ENCODE results near the gene RARRES1.

Gene RARRES1

DNA sequence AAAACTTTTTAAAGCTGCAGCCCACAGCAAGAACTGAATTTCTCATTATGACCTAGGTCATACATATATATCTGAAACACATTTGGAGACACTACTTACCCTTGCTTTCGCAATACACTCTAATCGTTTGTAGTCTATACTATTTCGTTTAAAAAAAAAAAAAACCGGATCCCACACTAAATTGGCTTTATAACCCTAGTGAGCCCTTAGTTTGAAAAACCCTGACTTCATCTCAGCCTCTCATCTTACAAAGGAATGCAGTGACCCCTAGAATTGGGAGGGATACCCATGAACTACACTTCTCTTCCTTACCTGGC lies 4.2 kb downstream of the RARRES1 start:
- TF ChIP-seq, protein P1, sequence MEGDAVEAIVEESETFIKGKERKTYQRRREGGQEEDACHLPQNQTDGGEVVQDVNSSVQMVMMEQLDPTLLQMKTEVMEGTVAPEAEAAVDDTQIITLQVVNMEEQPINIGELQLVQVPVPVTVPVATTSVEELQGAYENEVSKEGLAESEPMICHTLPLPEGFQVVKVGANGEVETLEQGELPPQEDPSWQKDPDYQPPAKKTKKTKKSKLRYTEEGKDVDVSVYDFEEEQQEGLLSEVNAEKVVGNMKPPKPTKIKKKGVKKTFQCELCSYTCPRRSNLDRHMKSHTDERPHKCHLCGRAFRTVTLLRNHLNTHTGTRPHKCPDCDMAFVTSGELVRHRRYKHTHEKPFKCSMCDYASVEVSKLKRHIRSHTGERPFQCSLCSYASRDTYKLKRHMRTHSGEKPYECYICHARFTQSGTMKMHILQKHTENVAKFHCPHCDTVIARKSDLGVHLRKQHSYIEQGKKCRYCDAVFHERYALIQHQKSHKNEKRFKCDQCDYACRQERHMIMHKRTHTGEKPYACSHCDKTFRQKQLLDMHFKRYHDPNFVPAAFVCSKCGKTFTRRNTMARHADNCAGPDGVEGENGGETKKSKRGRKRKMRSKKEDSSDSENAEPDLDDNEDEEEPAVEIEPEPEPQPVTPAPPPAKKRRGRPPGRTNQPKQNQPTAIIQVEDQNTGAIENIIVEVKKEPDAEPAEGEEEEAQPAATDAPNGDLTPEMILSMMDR (IDR thresholded peaks at IDR 0.05): no peak

DNA sequence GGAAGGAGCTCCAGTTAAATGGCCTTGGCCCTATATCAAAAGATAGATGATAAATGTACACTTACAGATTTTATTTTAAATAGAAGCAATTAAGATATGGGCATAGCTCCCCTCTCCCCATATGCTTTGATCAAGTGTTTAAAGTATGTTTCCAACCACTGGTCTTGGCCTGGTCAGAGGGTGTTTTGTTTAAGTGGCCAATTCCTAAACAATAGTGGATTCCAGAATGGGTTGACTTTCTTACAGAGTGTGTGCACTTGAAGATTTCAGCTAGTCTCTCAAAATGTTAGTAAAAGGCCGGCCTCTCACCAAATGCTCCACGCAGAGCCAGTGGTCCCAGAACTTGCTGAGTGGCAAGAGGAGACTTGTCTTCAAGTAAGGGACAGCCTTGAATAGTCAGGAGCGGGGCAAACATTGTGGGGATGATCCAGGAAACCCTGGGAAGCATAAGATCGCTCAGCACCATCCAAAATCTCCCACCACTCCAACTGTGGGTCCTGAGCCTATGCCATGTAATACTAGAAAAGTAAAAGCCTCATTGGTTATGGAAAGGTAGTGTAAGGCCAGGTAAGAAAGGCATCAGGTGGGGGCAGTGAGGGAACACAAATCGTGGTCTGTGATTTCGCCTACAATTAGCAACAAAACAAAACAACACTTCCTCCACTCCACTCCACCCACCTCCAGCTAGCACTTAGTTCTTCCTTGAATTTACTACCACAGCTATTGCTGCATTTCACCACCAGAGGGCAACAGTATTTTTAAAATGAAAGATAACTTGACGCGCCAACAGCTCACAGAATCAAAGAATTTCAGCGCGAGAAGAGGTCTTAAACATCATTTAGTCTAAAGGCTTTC lies 4.8 kb downstream of the RARRES1 start:
- TF ChIP-seq, protein P1 (IDR thresholded peaks at IDR 0.05): peak; percentile 87

DNA sequence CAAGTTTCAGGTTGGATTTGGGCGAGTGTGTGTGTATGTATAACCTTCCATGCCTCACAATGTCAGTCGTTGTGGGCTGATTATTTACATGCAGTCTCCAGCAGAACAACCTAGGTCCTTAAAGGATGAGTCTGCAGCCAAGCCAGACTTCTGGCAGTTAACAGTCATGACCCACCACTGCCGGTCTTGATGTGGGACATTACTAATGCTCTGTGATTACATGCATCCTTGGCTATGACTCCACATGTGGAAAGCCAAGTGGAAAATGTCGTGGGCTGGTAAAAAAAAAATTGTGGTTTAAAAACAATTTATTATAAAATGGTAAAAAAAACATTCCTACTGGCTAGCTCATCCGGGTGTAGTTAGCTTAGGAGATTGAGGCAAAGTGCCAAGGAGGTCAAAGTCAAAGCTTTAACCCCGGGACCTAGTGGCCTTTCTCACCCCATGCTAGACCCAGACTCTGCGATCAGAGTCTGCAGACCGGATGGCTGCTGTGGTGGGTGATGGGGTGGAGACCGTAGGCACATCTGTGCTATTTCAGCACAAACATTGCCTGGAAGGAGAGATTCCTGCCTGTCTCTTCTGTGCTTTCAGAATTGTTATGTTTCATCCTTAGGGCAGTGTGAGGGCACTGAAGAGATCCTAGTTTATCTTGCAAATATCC lies 6.8 kb downstream of the RARRES1 start:
- TF ChIP-seq, protein P1 (IDR thresholded peaks at IDR 0.05): no peak

DNA sequence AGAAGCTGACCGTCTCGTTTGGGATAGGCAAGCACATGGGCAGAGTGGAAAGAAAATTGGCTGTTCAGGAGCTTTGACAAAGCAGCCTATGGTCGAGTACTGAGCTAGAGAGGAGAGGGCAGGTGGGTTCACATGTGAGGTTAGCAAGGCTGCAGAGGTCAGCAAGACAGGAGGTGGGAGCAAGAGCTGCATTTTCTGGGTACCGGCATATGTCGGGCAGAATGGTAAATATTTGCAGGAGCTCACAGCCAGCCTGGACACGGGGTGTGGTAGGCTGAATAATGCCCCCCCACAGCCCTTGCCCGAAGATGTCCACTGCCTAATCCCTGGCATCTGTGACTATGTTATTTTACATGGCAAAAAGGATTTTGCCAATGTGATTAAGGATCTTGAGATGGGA lies 8.3 kb downstream of the RARRES1 start:
- TF ChIP-seq, protein P1 (IDR thresholded peaks at IDR 0.05): no peak

DNA sequence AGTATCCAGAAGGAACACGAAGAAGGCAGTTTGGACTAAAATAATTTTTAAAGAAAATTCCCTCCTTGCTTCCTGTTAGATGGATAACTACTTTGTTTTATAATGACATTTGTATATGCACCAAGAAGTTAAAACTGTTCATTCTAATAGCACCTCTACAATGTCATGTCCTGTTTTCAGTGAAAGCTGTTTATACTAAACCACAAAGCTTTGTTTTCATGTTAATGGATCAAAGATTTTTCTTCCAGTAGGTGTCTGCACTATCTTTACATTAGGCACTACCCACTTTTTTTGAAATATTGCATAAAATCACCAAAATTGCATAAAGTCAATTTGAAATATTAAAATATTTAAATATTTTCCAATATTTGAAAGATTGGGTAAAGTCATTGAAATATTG lies 10.1 kb downstream of the RARRES1 start:
- TF ChIP-seq, protein P1 (IDR thresholded peaks at IDR 0.05): no peak

DNA sequence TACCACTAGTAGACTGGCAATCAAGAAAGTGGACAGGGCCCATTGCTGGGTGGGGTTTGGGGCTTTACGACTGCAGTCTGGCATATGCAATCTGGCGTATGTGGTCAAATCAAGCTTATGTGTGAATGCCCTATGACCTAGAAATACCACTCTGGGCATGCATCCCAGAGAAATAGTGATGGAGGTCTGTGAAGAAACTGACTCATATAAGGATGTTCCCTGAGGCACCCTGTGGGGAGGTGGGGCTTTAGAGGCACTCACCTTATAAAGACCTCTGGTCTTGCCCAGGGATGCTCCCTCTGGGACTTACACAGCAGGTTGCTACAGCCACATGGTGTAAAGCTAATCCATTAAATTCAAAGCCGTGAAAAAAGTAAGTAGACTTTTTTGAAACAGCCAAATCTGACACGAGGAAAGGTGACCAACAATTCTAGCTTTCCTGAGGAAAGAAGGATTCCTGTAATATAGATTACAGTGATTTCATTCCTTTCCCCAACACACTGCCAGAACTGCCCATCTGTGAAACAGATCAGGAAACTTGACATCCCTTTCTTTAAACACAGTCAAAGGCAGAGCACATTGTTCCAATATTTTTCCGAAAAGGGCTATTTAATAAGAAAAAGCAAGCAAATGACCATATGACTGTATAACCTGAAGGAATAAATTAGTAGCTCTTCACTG lies 13.6 kb downstream of the RARRES1 start:
- TF ChIP-seq, protein P1 (IDR thresholded peaks at IDR 0.05): no peak

DNA sequence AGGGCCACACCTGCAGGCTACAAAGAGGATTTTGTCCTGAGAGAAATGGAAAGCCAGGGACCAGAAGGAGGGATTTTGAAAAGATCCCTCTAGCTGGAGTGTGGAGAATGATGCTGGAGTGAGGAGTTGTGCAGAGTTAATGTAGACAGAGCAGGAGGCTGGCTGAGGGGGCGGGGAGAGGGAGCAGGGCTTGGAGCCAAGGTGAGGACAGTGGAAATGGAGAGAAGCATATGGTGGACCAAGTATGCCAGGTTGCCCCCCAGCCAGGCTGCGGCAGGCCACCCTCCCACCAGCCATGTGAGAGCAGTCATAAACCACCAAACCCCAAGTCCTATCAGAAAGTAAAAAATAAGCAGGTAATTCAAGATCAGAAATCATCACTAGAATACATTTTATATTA lies 14.7 kb downstream of the RARRES1 start:
- TF ChIP-seq, protein P1 (IDR thresholded peaks at IDR 0.05): no peak

All from LNCAP (cell line).